Fibroblast of lung (primary cell): ENCODE data around the gene XBP1.

ENCODE experiments used
- CTCF ChIP-seq, 2 donors: IDR thresholded peaks in 1 of 2; conservative IDR thresholded peaks in 1 of 2; 1 replicate in 1 of 2; 2 replicates in 1 of 2; pipeline ENCODE4 v1.5.1; 2011 to 2012; ENCODE audit warnings: low read length in 2 of 2, control low read depth in 1 of 2, inconsistent platforms in 1 of 2, low read depth in 1 of 2, mild to moderate bottlenecking in 1 of 2
- EZH2 ChIP-seq: IDR thresholded peaks from 2 replicates; pipeline ENCODE4 v1.5.1; 2012; ENCODE audit warnings: low read length, control low read depth, mild to moderate bottlenecking; ENCODE audit errors: missing control alignments

GRCh38 chr22:28833276-28833923, 33.0 kb upstream of the XBP1 start:
- no peak for TF ChIP-seq CTCF (conservative IDR thresholded peaks at IDR 0.05 in 1 of 2, IDR thresholded peaks at IDR 0.05 in 1 of 2; ENCODE audit: low read depth in 1 of 2, low read length in 2 of 2)
- no peak for TF ChIP-seq EZH2
